ENCODE measurements around the gene MMD2.
"Not testable (repeated sequence)": the region's sequence is repeated elsewhere in the genome, so short reads cannot be mapped to it uniquely, and the experiment has no call there.

The MMD2 gene

GRCh38 chr7:4893188-4893587 lies 65.8 kb downstream of the MMD2 start:
- not testable (repeated sequence) for DNase-seq

GRCh38 chr7:4891522-4891921 lies 67.5 kb downstream of the MMD2 start:
- not testable (repeated sequence) for DNase-seq

GRCh38 chr7:4889682-4890081 lies 69.3 kb downstream of the MMD2 start:
- DNase-seq: no peak

GRCh38 chr7:4888161-4888560 lies 70.8 kb downstream of the MMD2 start:
- no peak for DNase-seq

- DNase-seq: no peak
These were observed 72.3 kb downstream of the MMD2 start for GRCh38 chr7:4886671-4887070.

- DNase-seq: no peak
These were observed 73.6 kb downstream of the MMD2 start for GRCh38 chr7:4885317-4885807.

GRCh38 chr7:4884164-4884563 lies 74.8 kb downstream of the MMD2 start:
- no peak for DNase-seq

GRCh38 chr7:4883372-4884144 lies 75.4 kb downstream of the MMD2 start, which contains the start of gene RADIL:
Gene RADIL (minus strand): TSS chr7:4883716. CDS start chr7:4878139, 5,577 bp downstream.
- DNase-seq: peak; percentile 90

- DNase-seq: no peak
These were observed 76.0 kb downstream of the MMD2 start for GRCh38 chr7:4883033-4883371.

- no peak for DNase-seq
These were observed 76.6 kb downstream of the MMD2 start for GRCh38 chr7:4882169-4883032.

GRCh38 chr7:4880218-4880617 lies 78.8 kb downstream of the MMD2 start:
- no peak for DNase-seq

- no peak for DNase-seq
These were observed 79.4 kb downstream of the MMD2 start for GRCh38 chr7:4879396-4880081.

- no peak for DNase-seq
These were observed 80.4 kb downstream of the MMD2 start for GRCh38 chr7:4878336-4879335.

- no peak for DNase-seq
These were observed 82.4 kb downstream of the MMD2 start for GRCh38 chr7:4876586-4876985.

GRCh38 chr7:4875391-4875790 lies 83.6 kb downstream of the MMD2 start:
- DNase-seq: no peak

- DNase-seq: no peak
These were observed 85.7 kb downstream of the MMD2 start for GRCh38 chr7:4873071-4873944.

GRCh38 chr7:4871930-4872675 lies 86.9 kb downstream of the MMD2 start:
- no peak for DNase-seq

GRCh38 chr7:4871056-4871680 lies 87.8 kb downstream of the MMD2 start:
- no peak for DNase-seq

GRCh38 chr7:4868493-4868892 lies 90.5 kb downstream of the MMD2 start:
- no peak for DNase-seq

All from activated CD4-positive, CD25-positive, alpha-beta regulatory T cell treated with anti-CD3 and anti-CD28 coated beads, Interleukin-2, amount 50 U/mL, for 72 hours (primary cell).